ENCODE results near the gene BCL11B.
"Not testable (repeated sequence)": the region's sequence is repeated elsewhere in the genome, so short reads cannot be mapped to it uniquely, and the experiment has no call there.

Gene BCL11B

DNA sequence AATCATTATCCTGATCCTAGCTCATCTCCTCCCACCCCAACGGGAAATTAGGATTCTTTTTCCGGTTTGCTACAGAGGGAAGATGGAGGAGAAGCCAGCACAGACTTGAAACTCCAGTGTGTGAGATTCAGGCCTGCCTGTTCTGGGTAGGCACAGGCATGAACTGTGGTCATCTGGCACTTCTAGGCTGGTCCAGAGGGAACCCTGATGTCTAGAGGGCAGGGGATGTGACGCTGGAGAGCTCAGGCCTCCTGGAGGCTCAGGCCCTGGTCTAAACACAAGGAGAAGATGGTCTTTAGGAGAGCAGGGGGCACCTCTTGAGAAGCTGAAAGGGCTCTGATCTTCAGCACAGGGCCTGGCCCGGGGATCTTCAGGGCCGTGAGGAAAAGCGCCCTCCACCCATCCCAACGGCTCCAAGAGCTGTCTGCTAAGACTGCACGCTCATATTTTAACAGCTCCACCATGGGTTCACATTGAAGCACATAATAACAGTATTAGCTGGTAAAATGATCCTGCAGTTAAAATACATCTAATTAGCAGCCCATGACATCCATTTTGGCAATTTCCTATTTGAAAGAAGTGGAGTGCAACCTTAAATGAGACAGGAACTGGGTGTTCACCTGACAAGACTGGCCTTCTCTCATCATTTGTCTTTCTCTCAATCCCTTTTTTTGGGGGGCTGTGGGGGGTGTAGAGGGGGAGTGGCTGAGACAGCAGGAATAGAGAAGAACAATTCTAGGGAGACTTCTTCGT, 35.4 kb downstream of the BCL11B start:
- DNase-seq: no peak

DNA sequence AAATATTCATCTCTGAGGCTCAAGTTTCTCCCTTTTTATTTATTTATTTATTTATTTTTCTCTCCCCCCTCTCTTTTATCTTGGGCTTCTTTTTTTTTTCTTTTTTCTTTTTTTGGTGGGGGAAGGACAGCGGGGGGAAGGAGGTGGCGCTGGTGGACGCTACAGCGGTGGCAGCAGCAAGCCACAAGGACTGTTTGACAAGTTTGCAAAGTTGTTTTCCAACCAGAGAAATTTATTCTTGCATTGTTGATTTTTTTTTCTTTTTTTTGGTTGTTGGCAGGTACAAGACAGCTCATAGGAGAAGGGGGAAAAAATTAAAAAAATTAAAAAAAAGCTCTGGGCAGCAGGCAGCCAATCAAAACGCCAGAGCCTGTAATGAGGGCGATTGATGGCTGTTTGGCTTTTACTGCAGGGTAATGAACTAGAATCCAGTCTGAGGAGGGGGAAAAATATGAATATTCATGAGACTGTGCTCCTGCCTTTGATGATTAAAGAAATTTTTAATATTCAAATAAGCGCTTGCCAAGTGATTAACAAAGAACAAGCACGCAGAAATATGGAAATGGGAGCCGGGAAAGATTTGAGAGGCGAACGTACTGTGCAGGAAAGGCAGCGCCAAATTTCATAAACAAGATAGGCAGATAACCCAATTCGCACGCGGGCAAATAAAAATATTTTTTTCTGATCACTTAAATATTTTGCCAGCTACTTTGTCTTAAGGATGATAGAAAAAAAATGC, 36.2 kb downstream of the BCL11B start:
- no peak for DNase-seq

DNA sequence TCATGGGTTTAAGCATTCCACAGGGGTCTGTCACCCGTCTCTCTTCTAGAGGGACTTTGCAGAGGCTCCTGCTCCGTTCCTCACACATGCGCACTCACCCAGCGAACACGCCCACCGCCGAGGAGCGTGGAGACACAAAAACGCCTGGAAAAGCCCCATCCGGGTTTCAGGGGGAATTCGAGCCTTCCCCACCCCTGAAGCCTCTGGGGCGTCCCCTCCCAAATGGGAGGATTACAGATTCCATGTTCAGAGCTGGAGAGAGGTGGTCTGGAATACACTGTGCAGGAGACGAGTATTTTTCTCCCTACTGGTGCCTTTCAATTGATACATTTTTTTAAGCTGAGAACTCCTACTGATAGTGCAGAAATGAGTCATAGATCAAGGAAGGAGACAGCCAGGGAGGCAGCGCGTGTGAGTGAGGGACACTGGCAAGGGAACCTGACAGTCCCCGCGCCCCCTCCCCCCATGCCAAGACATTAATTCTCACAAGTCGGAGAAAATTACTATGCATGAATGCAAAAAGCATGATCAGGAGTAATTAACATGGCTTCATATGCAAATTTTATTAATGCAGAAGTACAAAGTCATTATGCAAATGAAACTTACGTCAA, 36.9 kb downstream of the BCL11B start:
- DNase-seq: peak; percentile 29

DNA sequence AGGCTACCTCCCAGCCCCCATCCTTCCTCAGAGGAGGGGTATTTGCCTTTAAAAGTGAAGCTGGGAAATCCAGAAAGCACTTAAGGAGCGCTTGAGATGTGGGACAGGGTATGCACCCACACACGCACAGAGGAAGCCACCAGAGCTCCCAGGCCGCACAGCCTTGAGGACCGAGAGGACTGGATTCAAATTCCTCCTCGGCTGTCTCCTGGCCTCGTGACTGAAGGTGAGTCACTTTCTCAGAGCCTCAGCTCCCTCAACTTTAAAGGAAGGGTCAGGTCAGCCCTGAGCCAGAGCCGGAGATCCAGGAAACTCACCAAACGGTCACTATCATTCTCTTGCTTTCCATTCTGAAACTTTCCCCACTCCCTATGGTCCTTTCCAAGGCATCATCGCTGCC, 37.6 kb downstream of the BCL11B start:
- no peak for DNase-seq

DNA sequence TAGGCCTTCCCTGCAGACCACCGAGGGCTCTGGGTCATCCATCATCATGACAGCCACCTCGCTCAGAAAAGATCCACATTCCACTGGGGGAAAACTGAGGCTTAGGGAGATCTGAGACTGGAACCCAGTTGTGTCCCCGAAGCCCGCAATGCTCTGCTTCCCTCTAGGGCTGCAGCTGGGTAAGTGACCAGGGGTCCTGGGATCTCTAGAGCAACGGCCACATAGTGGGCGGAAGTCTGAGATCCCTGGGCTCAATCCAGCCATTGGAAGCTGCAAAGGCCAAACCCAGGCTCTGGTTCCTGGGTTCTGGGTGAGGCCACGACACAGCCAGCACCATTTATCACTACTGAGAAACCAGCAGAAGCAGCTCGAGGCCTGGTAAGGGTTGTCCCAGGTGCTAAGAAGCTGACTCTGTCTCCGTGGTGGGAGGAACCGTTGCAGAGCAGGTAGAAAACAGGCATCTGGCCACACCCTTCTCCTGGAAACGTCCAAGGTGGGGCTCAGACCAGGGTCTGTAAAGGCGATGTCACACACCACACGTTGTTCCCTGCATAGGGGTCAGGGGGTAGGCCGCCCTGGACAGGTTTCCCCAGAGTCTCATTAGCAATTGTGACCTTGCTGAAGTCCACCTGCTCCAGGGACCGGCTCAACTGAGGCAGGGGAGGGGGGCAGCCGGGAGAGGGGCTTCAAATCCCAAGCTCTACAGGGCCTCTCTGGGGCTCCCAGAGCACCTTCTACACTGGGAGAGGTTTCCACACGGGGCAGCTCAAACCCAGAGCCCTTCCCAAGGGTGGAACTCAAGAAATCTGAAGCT, 38.6 kb downstream of the BCL11B start:
- DNase-seq: no peak

DNA sequence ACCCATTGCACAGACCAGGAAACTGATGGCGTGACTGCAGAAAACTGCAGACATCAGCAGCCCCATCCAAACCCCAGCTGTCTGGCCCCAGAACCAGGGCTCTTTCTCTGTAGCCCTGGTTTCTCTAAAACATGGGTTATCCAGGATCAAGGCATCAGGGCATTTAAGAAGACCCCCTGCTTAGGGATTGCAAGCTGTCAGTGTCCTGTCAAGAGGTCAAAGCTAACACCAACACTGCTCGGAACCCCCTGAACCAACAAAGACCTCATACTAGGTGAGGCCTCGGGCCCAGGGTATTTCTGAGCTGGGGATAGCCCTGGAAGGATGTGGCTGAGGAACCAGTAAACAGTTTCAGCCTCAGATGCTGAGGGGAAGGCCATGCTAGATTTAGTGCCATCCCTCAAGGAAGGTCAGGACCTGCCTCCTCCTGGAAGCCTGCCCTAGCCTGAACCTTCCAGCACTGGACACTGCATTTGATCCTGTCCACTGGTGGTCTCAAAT, 39.2 kb downstream of the BCL11B start:
- no peak for DNase-seq

DNA sequence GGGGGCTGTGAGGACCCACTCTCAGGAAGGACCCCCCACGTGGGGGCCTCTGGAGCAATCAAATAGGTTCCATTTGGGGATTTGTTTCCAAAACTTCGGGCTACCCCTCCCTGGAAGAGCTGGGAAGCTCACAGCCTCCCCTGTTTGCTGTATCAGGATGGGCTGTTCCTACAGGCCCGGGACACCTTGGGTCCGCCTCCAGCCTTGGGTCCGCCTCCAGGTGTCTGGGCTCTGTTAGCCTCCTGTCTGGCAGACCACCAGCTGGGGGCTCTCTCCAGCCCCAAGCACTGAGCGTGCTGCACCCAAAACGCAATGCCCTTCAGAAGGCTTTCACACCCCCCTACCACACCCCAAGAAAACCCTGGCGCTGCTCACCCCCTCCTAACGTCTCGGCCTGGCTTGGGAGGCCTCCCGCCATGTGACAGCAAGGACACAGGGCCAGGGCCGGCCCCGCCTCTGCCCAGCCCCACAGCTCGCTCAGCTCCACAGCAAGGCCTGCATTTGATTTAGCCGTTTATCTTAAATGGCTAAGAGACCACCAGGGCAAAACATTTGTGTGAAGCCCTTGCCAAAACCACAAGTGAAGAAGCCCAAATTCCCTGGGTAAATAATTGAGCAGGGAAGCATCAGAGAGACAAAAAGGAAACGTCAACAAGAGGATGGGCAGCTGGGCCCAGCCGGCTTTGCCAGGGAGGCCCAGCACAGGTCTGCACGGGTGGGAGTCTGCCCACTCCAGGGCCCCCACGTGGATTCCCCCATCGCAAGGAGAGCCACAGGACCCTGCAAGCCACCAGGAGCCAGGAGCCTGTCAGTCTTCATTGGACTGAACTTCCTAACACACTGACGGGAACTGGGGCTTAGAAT, 39.9 kb downstream of the BCL11B start:
- DNase-seq: peak; percentile 23

DNA sequence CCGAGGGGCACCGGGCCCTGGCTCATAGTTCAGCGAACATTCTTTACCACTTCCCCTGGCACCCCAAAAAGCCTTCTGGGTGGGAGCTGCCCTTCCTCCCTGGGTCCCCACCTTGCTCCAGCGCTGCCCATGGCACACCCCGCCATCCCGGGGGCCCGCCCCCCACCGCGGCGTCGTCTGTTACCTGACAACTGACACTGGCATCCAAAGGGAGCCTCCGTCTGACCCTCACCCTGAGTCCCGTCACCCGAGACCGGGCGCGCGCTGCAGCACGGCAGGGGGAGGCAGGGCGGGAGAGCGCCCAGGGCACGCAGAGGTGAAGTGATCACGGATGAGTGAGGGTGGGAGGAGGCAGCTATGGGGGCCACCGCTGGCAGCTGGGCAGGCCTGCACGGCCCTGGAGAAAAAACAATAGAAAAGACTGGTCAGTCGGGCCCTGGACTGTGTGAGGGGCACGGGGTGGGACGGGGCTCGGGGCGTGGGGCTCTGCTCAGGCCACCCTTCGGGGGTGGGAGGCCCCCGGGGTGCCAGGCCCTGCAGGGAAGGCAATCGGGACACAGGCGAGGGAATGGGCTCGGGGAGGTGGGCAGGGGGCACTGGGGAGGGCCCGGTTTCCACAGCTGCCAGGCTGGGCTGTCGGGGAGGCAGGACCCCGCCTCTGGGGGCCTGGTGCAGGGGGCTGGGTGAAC, 40.7 kb downstream of the BCL11B start:
- DNase-seq: peak; percentile 37

DNA sequence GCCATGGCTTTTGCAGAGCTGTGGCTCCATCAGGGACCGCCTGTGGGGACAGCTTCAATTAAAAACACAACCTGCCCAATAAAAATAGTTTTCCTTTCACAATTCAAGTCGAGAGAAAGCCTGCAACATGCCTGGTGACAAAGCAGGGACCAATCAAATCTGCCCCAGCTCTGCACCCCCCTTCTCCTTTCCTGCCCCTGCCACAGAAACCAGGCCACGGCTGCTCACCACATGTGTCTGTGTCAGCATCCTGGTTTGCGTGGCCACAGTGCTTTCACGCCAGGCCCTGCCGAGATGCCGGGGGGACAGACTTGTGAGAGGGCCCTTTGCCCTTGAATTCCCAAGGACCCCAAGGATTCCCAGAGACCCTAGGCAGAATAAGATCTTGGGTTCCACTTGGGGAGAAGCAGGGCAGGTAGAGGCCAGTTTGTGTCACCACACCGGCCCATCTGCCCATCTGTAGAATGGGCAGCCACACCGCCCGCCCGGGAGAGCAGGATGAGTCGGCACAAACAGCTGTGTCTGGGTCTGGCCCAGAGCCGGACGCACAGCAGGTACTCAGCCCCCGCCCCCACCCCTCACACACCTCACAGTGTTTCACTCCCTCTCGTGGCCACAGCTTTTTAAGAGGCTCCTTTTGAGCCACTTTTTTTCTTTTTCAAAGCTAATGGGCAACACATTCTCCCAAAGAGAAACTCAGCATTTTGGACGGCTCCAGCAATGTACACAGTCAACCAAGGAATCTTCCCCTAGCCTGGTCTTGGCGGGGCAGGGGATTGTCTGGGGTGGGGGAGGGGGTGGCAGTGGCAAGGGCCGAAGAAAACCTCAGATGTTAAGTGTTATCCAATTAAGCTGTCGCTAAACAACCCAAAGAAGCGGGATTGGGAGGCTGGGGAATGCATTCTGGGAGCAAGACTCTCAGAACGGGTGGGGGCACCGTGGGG, 41.5 kb downstream of the BCL11B start:
- DNase-seq: peak; percentile 60

DNA sequence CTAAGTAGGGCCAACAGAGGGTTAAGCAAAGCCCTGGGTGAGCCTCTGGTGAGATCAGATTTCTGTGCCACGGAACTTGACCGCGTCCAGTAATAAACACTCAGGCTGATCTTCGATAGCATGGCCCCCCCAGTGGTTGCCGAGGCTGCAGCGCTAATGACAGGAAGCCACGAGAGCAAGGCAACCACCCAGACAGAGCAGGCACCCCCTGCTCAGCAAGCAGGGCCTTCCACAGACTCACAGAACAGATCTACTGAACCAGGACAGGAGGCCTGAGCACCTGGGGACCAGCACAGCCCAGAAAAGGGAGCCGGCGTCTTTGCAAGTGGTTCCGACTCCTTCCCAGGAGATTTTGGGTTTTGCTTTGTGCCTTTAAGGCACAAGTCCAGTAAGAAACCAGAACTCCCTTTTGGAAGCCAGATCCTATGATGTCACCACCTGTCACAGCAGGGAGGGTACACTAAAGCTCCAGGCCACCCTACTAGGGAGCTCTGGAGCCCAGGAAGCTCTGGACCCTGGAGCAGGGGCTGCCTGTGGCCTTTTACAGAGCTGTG, 42.3 kb downstream of the BCL11B start:
- DNase-seq: no peak

DNA sequence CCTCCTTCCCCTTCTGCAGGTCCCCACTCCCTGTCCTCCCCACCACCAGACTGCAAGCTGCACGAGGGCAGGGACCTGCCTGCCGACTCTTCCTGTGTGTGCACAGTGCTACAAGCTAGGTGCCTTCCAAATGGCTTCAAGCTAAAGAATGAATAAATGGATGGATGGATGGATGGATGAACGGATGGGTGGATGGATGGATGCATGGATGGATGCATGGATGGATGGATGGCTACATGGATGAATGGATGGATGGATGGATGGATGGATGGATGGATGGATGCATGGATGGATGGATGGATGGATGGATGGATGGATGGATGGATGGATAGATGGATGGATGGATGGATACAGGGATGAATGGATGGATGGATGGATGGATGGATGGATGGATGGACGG, 43.2 kb downstream of the BCL11B start:
- not testable (repeated sequence) for DNase-seq

DNA sequence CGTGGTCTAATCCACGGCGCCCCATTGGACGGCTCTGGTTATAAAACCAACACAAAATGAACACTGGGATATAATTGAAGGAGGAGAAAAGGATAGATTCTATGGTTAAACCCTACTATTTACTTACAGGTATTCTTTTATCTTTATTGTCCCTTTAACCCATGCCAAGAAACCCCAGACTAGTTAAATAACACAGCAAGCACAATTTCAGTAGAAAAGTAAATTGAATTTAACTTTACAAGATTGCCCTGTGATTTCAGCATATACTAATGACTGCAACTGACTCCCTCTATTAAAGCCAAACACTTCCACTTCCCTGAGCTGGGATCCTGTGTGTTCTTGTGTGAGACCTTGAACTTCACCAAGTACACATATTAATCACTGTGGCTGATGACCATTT, 45.3 kb downstream of the BCL11B start:
- no peak for DNase-seq

DNA sequence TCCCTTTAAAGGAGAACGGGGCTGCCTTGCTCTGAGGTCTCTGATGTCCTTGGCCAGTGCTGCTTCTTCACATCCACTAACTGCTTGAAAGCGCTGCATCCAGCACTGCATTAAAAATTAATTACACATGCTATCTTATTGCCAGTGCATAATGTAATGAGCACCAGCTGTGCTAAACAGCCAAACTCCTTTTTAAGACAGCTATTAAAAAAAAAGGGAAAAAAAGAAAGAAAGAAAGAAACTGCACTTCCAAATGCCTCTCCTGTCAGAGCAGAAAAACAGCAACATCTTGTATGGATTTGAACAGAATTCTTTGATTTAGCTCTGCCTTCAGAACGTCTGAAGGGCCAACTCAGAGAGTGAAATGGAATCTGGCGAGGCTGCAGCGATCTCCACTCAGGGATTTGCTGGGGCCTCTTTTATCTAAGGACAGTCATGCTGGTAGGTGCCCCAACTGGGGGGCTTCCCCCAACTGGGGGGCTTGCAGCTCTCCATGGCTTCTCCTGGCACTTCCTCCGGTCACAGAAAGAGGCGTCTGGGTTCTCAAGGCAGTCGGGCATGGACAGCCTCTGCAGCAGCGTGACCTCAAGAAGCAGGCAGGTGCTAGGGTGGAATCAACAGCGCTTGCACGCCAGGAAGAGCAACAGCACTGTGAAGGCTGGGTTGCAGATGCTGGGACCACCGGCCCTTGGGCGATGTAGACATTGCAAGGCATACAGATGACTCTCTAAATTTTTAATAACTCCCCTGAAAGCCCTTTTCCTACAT, 46.4 kb downstream of the BCL11B start:
- no peak for DNase-seq

DNA sequence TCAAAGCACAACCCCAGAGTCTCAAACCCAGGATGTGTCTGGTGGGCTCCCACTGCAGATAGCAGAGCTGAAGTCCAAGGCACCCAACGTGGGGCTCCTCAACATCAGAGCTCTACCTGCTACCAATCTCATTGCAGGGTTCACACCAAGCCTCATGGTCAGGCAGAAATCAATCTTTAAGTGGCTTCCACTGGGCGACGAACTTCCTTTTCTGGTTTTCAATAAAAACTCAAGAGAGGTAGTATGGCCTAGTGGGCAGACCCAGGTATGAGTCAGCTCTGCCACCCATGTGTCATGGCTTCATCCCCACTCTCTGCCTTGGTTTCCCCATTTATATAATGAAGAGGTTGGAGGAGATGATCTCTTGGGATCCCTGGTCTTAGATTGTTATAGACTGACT, 47.0 kb downstream of the BCL11B start:
- no peak for DNase-seq

DNA sequence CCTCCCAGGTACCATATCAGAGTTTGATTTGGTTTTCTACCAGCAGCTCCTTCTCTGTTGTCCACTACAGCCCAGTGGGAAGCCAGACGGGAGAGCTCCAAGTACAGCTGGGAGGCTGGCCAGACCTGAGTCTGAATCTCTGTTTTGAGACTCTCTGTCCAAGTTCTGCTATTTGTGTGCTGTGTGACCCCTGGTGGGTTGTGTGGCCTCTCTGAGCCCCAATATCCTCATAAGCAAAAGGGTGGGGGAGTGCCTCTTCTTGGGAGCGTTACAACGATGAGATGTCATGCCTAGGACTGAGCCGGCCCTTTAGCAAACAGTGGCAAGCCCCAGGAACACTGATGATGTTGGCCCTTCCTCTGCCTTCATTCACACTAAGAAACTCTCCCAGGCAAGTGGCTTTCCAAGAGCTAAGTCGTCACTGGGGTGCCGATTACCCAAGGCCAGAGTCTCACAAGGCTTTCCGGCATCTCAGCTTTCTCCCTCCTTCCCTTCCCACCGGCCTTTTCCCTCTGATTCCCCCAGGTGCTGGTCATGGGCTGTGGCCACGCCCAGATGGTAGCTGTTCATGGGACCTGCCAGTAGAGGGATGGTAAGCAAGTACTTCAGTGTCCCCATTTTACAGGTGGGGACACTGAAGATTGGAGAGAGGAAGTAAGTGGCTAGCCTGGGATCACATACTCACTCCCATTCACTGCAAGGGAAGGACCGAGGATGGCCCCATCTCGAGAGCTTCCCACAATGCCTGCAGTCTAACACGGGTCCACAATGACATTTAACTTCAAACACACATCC, 47.7 kb downstream of the BCL11B start:
- no peak for DNase-seq

DNA sequence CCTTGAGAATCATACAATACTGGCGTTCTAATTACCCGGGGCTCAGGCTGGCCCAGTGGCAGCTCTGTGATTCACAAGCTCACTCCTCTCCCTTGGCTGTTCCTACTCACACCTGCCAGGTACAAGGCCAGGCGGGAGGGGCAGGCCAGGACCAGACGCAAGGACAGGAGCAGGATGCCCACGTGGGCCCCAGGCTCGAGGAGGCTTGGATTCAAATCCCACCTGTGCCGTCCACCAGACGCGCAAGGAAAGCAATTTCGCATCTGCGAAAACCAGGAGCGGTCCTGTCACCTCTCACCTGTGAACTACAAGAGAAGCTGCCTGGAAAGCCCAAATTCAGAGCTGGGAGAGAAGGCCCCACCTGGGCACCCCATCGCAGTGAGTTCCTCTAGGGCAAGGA, 50.6 kb downstream of the BCL11B start:
- no peak for DNase-seq

DNA sequence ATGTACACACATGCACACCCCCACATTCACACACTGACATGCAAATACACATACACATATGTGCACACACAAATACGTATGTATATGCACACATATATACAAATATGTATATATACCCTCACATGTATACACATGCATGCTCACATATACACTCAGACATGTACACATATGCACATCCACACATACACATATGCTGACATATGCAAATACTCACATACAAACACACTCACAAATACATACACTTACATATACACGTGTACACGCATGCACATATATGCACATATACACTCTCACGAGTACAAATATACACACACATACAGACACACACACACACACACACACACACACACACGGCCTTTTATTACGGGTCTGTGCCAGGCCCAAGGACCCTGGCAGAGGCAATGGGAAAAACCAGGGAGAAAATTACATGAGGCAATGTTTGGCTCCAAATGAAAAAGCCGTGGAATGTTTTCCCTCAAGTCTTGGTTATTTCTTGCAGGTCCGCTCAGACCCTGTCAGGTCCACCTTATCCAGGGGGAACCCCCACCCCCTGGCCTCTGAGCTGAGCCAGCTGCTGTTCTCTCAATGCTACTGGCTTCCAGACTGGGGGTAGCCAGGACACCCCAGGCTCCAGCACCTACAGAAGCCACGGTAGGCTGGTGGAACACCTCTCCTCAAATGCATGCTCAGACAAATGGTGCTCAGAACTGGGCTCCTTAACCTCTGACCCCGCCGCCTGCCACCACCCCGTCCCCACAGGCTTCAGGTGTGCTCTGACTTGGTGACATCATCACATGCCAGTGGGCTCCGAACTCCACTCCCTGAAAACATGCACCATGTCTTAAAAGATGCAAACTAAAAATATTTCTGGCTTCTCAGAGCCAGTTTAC, 54.7 kb downstream of the BCL11B start:
- no peak for DNase-seq
